GM12874 (cell line): ENCODE measurements around the gene RNF126.

Experiments used
- TF ChIP-seq, protein P1 (sequence below): IDR thresholded peaks from 2 replicates; pipeline ENCODE4 v1.5.1; 2011; ENCODE audit warnings: low read depth, mild to moderate bottlenecking, control low read depth, low read length, moderate library complexity; ENCODE audit not compliant: insufficient read depth

Gene RNF126

GRCh38 chr19:655691-656090, 7.3 kb downstream of the RNF126 start:
- TF ChIP-seq, protein P1, sequence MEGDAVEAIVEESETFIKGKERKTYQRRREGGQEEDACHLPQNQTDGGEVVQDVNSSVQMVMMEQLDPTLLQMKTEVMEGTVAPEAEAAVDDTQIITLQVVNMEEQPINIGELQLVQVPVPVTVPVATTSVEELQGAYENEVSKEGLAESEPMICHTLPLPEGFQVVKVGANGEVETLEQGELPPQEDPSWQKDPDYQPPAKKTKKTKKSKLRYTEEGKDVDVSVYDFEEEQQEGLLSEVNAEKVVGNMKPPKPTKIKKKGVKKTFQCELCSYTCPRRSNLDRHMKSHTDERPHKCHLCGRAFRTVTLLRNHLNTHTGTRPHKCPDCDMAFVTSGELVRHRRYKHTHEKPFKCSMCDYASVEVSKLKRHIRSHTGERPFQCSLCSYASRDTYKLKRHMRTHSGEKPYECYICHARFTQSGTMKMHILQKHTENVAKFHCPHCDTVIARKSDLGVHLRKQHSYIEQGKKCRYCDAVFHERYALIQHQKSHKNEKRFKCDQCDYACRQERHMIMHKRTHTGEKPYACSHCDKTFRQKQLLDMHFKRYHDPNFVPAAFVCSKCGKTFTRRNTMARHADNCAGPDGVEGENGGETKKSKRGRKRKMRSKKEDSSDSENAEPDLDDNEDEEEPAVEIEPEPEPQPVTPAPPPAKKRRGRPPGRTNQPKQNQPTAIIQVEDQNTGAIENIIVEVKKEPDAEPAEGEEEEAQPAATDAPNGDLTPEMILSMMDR = no peak

DNA sequence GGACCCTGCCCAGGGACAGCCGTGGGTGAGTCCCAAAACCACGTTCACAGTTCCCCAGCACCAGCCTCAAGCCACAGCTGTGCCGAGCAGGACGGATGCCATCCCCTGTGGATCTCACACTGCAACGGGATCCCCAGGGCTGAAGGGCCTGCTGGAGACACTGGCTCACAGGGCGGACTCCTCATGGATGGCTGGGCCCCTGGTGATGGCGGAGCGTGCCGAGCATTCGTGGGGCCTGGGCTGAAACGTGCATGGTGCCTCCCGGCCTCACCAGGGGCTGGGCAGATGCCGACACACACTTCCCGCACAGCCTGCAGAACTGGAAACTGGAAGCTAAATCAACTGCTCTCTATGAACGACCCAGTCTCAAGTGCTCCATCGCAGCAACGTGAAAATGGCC, 9.6 kb downstream of the RNF126 start:
- TF ChIP-seq, protein P1 = no peak

GRCh38 chr19:652467-653389, 10.3 kb downstream of the RNF126 start:
- TF ChIP-seq, protein P1 = no peak

GRCh38 chr19:651991-652390, 11.0 kb downstream of the RNF126 start:
- TF ChIP-seq, protein P1 = no peak

GRCh38 chr19:651114-651818, 11.7 kb downstream of the RNF126 start:
- TF ChIP-seq, protein P1 = no peak

- TF ChIP-seq, protein P1 = no peak
These were observed 12.9 kb downstream of the RNF126 start for GRCh38 chr19:650121-650520.
